ENCODE measurements around the gene CACNA1C.

CACNA1C gene

GRCh38 chr12:2588345-2588744 is 535.6 kb downstream of the CACNA1C start:
- Histone ChIP-seq H3K36me3 (ENCODE audit: control insufficient read depth in 4 of 4, insufficient read depth in 4 of 4, low read length in 3 of 4) (no peaks in the 10 kb centered on the region), H3K9me3 (ENCODE audit: control extremely low read depth in 1 of 5, control insufficient read depth in 4 of 5, insufficient read depth in 2 of 5, low read depth in 1 of 5, low read length in 4 of 5) (peaks cover 0 to 3% (median 0%) of the 10 kb centered on the region in 5 experiments), H3K27ac (ENCODE audit: insufficient read depth in 1 of 2, low read depth in 1 of 2, low read length in 2 of 2, poor library complexity in 1 of 2, severe bottlenecking in 2 of 2) (no peak overlapping the region), H3K4me1 (ENCODE audit: control extremely low read depth in 1 of 4, control insufficient read depth in 4 of 4, insufficient read depth in 4 of 4, low read length in 3 of 4) (peaks cover 0 to 11% (median 3%) of the 10 kb centered on the region in 4 experiments), H3K4me3 (ENCODE audit: control insufficient read depth in 1 of 7, extremely low read depth in 1 of 7, insufficient read depth in 4 of 7, low read depth in 2 of 7, low read length in 6 of 7) (no peak overlapping the region), H3K27me3 (replicated peaks in 2 of 5; ENCODE audit: control insufficient read depth in 4 of 5, insufficient read depth in 5 of 5, low read length in 4 of 5) (no peaks in the 10 kb centered on the region)
- CTCF ChIA-PET: interaction anchor here (1.3 to 1.8 kb wide), 7 partner anchors 19 to 278 kb away, joined by 3 to 6 read pairs (median 4); no protein-coding TSS in a partner anchor
- WGBS (ENCODE audit: insufficient coverage): 97% methylated on average over 5 of the region's 7 CpGs
- POLR2A ChIA-PET: no interaction called here
- peak in 1 of 3 donors; percentile 7 for DNase-seq

- no peak overlapping the region for H3K27ac ChIP-seq (ENCODE audit: insufficient read depth in 1 of 2, low read depth in 1 of 2, low read length in 2 of 2, poor library complexity in 1 of 2, severe bottlenecking in 2 of 2)
- 97% methylated on average over 11 of the region's 11 CpGs for WGBS (ENCODE audit: insufficient coverage)
- ChIA-PET POLR2A (no interaction called here), CTCF (interaction anchor here (0.9 to 1.4 kb wide), 3 partner anchors 17 to 279 kb away, joined by 3 to 4 read pairs (median 3); no protein-coding TSS in a partner anchor)
- no peak overlapping the region for H3K4me3 ChIP-seq (ENCODE audit: control insufficient read depth in 1 of 7, extremely low read depth in 1 of 7, insufficient read depth in 4 of 7, low read depth in 2 of 7, low read length in 6 of 7)
- H3K9me3 ChIP-seq (ENCODE audit: control extremely low read depth in 1 of 5, control insufficient read depth in 4 of 5, insufficient read depth in 2 of 5, low read depth in 1 of 5, low read length in 4 of 5): peaks cover 2 to 9% (median 5%) of the 10 kb centered on the region in 5 experiments
- H3K4me1 ChIP-seq (ENCODE audit: control extremely low read depth in 1 of 4, control insufficient read depth in 4 of 4, insufficient read depth in 4 of 4, low read length in 3 of 4): peaks cover 0 to 8% (median 1%) of the 10 kb centered on the region in 4 experiments
- no peaks in the 10 kb centered on the region for H3K27me3 ChIP-seq (replicated peaks in 2 of 5; ENCODE audit: control insufficient read depth in 4 of 5, insufficient read depth in 5 of 5, low read length in 4 of 5)
- no peaks in the 10 kb centered on the region for H3K36me3 ChIP-seq (ENCODE audit: control insufficient read depth in 4 of 4, insufficient read depth in 4 of 4, low read length in 3 of 4)
- DNase-seq: no peak
Observed at GRCh38 chr12:2589381-2589780, 536.6 kb downstream of the CACNA1C start.

GRCh38 chr12:2593045-2593444 is 540.3 kb downstream of the CACNA1C start:
- Histone ChIP-seq H3K27ac (ENCODE audit: insufficient read depth in 1 of 2, low read depth in 1 of 2, low read length in 2 of 2, poor library complexity in 1 of 2, severe bottlenecking in 2 of 2) (no peak overlapping the region), H3K36me3 (ENCODE audit: control insufficient read depth in 4 of 4, insufficient read depth in 4 of 4, low read length in 3 of 4) (no peaks in the 10 kb centered on the region), H3K4me3 (ENCODE audit: control insufficient read depth in 1 of 7, extremely low read depth in 1 of 7, insufficient read depth in 4 of 7, low read depth in 2 of 7, low read length in 6 of 7) (no peak overlapping the region), H3K4me1 (ENCODE audit: control extremely low read depth in 1 of 4, control insufficient read depth in 4 of 4, insufficient read depth in 4 of 4, low read length in 3 of 4) (no peaks in the 10 kb centered on the region), H3K9me3 (ENCODE audit: control extremely low read depth in 1 of 5, control insufficient read depth in 4 of 5, insufficient read depth in 2 of 5, low read depth in 1 of 5, low read length in 4 of 5) (peaks cover 2 to 16% (median 5%) of the 10 kb centered on the region in 5 experiments), H3K27me3 (replicated peaks in 2 of 5; ENCODE audit: control insufficient read depth in 4 of 5, insufficient read depth in 5 of 5, low read length in 4 of 5) (no peaks in the 10 kb centered on the region)
- DNase-seq: no peak
- POLR2A ChIA-PET: no interaction called here
- WGBS (ENCODE audit: insufficient coverage): 100% methylated on average over 3 of the region's 5 CpGs
- CTCF ChIA-PET: interaction anchor here (1.1 to 1.7 kb wide), 3 partner anchors 8 to 54 kb away, joined by 3 to 5 read pairs (median 4); no protein-coding TSS in a partner anchor

DNA sequence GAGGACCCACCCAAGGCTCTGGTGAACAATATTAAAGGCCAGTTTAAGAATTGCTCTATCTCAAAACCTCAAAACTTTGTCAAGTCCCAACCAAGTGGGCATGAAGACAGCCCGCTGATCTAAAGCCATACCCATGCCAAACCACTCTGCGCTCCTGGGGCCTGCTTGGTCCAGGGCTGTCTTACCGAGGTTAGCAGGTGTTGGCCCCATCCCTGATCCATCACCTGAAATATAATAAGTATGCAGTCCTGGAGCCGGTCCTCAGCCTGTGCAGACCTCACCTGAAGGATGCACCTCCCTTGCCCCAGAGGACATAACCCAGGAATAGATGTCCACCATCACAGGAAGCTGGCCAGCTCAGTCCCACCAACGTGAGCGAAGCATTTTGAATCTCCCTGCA is 543.7 kb downstream of the CACNA1C start:
- H3K36me3 ChIP-seq (ENCODE audit: control insufficient read depth in 4 of 4, insufficient read depth in 4 of 4, low read length in 3 of 4): no peaks in the 10 kb centered on the region
- H3K27ac ChIP-seq (ENCODE audit: insufficient read depth in 1 of 2, low read depth in 1 of 2, low read length in 2 of 2, poor library complexity in 1 of 2, severe bottlenecking in 2 of 2): no peak overlapping the region
- CTCF ChIA-PET: interaction anchor here (1.2 kb wide), 1 partner anchor 11 kb away, joined by 3 read pairs; no protein-coding TSS in a partner anchor
- H3K9me3 ChIP-seq (ENCODE audit: control extremely low read depth in 1 of 5, control insufficient read depth in 4 of 5, insufficient read depth in 2 of 5, low read depth in 1 of 5, low read length in 4 of 5): peaks cover 2 to 16% (median 5%) of the 10 kb centered on the region in 5 experiments
- H3K4me3 ChIP-seq (ENCODE audit: control insufficient read depth in 1 of 7, extremely low read depth in 1 of 7, insufficient read depth in 4 of 7, low read depth in 2 of 7, low read length in 6 of 7): no peak overlapping the region
- H3K27me3 ChIP-seq (replicated peaks in 2 of 5; ENCODE audit: control insufficient read depth in 4 of 5, insufficient read depth in 5 of 5, low read length in 4 of 5): no peaks in the 10 kb centered on the region
- no peaks in the 10 kb centered on the region for H3K4me1 ChIP-seq (ENCODE audit: control extremely low read depth in 1 of 4, control insufficient read depth in 4 of 4, insufficient read depth in 4 of 4, low read length in 3 of 4)
- 98% methylated on average over 5 of the region's 6 CpGs for WGBS (ENCODE audit: insufficient coverage)
- POLR2A ChIA-PET: no interaction called here
- no peak for DNase-seq

DNA sequence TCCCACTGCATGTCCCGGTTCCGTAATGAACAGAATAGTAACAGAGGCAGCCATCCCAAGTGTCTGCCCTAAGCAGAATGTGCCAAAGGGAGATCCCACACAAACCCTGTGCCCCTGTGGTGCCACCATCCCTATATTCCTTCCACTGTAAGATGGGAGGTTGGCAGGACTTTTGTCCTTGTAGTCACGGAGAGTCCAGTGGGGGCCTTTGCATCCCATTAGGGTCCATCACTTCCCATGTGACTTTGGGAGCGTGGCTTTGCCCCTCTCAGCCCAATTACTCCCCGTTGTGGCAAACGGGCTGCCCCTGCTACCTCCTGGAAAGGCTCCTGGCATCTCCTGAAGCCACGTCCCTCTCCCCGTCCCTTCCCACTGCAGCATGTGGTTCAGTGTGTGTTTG is 552.5 kb downstream of the CACNA1C start:
- Histone ChIP-seq H3K4me1 (ENCODE audit: control extremely low read depth in 1 of 4, control insufficient read depth in 4 of 4, insufficient read depth in 4 of 4, low read length in 3 of 4) (peaks cover 0 to 20% (median 13%) of the 10 kb centered on the region in 4 experiments), H3K36me3 (ENCODE audit: control insufficient read depth in 4 of 4, insufficient read depth in 4 of 4, low read length in 3 of 4) (no peaks in the 10 kb centered on the region), H3K4me3 (ENCODE audit: control insufficient read depth in 1 of 7, extremely low read depth in 1 of 7, insufficient read depth in 4 of 7, low read depth in 2 of 7, low read length in 6 of 7) (no peak overlapping the region), H3K9me3 (ENCODE audit: control extremely low read depth in 1 of 5, control insufficient read depth in 4 of 5, insufficient read depth in 2 of 5, low read depth in 1 of 5, low read length in 4 of 5) (no peaks in the 10 kb centered on the region), H3K27me3 (replicated peaks in 2 of 5; ENCODE audit: control insufficient read depth in 4 of 5, insufficient read depth in 5 of 5, low read length in 4 of 5) (no peaks in the 10 kb centered on the region), H3K27ac (ENCODE audit: insufficient read depth in 1 of 2, low read depth in 1 of 2, low read length in 2 of 2, poor library complexity in 1 of 2, severe bottlenecking in 2 of 2) (no peak overlapping the region)
- WGBS (ENCODE audit: insufficient coverage): 98% methylated on average over 8 of the region's 8 CpGs
- CTCF ChIA-PET: interaction anchor here (1.0 to 1.7 kb wide), 2 partner anchors 11 to 77 kb away, joined by 3 to 4 read pairs; no protein-coding TSS in a partner anchor
- DNase-seq: no peak
- POLR2A ChIA-PET: interaction anchor here (0.6 kb wide), 1 partner anchor 590 kb away, joined by 3 read pairs; no protein-coding TSS in a partner anchor

DNA sequence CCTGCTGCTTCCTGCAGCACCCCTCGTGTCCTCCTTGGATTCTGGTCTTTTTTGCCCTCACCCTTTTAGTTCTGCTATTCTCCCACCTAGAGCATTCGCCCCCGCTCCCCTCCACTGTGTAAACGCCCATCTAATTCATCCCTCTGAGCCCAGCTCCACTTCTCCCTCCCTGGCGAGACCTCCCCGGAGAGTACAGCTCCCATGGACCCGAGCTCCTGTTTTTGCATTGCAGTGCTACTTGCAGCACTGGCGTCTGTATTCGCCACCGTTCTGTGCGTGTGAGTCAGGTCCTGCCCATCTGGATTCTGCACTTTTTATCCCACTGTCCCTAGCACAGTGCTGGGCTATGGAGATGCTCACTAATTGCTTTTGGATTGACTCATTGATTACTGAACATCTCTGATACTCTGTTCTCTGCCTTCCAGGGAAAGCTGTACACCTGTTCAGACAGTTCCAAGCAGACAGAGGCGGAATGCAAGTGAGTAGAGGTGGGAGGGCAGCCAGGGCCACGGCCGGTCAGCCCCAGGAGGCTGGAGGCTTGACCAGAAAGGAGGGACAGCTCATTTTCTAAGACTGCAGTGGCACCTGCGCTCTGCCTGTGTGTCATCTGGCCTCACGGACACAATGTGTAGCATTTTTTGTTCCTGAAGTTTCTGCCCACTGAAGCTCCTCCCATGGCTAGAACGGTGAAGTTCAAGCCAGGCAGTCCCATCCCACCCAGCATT is 553.6 kb downstream of the CACNA1C start:
- no peak overlapping the region for H3K27ac ChIP-seq (ENCODE audit: insufficient read depth in 1 of 2, low read depth in 1 of 2, low read length in 2 of 2, poor library complexity in 1 of 2, severe bottlenecking in 2 of 2)
- H3K27me3 ChIP-seq (replicated peaks in 2 of 5; ENCODE audit: control insufficient read depth in 4 of 5, insufficient read depth in 5 of 5, low read length in 4 of 5): no peaks in the 10 kb centered on the region
- H3K9me3 ChIP-seq (ENCODE audit: control extremely low read depth in 1 of 5, control insufficient read depth in 4 of 5, insufficient read depth in 2 of 5, low read depth in 1 of 5, low read length in 4 of 5): no peaks in the 10 kb centered on the region
- peaks cover 0 to 20% (median 13%) of the 10 kb centered on the region in 4 experiments for H3K4me1 ChIP-seq (ENCODE audit: control extremely low read depth in 1 of 4, control insufficient read depth in 4 of 4, insufficient read depth in 4 of 4, low read length in 3 of 4)
- ChIA-PET POLR2A (no interaction called here), CTCF (interaction anchor here (0.9 to 1.6 kb wide), 5 partner anchors 16 to 76 kb away, joined by 3 to 5 read pairs (median 3); no protein-coding TSS in a partner anchor)
- no peak overlapping the region for H3K4me3 ChIP-seq (ENCODE audit: control insufficient read depth in 1 of 7, extremely low read depth in 1 of 7, insufficient read depth in 4 of 7, low read depth in 2 of 7, low read length in 6 of 7)
- whole genome bisulfite sequencing (ENCODE audit: insufficient coverage): 96% methylated on average over 16 of the region's 17 CpGs
- no peaks in the 10 kb centered on the region for H3K36me3 ChIP-seq (ENCODE audit: control insufficient read depth in 4 of 4, insufficient read depth in 4 of 4, low read length in 3 of 4)
- no peak for DNase-seq

All from common myeloid progenitor, CD34-positive (primary cell).